Right forelimb (tissue), 1 donor: ENCODE measurements around the gene ZC3H12C.
"Not testable (repeated sequence)": the region's sequence is repeated elsewhere in the genome, so short reads cannot be mapped to it uniquely, and the experiment has no call there.

Experiments
- DNase-seq: peaks from one replicate; pipeline ENCODE4 v3.0.0-alpha.2; 2018

Gene ZC3H12C

GRCh38 chr11:110092515-110093406 is at the start of gene ZC3H12C:
Gene ZC3H12C, plus strand, starts transcription at chr11:110093392. Its CDS starts 20 bp downstream, at chr11:110093412.
- peak; percentile 88 for DNase-seq

DNA sequence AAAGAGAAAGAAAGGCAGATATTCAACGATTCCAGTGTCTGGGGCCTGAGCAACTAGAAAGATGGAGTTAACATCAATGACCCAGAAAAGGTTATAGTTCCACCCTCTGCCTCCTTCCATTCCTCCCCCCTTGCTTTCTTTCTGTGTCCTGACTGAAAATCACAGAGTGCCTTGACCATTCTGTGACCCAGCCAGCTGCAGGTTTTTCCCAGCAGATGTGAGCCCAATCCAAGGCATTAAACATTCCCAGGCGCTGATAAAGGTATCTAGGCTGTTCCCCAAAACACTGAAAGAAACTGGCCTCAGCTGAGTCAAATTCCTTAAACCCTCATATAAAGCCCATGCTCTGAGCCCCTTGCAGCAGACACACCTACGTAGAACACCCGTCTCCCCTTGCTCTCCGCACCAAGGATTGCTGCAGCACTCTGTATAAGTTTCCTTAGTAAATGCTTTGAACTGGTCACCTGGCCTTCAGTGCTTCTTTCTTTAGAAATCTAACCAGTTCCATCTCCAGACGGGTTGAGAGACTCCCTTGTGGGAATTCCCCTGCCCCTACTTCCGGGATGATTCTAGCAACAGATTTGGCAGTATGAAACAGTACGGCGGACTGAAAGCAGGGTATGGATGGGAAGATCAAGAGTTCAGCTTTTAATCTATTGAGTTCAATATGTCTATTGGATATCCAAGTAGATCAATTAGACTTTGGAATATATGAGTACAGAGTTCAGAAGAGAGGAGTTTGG is 48.8 kb upstream of the ZC3H12C start:
- no peak for DNase-seq

DNA sequence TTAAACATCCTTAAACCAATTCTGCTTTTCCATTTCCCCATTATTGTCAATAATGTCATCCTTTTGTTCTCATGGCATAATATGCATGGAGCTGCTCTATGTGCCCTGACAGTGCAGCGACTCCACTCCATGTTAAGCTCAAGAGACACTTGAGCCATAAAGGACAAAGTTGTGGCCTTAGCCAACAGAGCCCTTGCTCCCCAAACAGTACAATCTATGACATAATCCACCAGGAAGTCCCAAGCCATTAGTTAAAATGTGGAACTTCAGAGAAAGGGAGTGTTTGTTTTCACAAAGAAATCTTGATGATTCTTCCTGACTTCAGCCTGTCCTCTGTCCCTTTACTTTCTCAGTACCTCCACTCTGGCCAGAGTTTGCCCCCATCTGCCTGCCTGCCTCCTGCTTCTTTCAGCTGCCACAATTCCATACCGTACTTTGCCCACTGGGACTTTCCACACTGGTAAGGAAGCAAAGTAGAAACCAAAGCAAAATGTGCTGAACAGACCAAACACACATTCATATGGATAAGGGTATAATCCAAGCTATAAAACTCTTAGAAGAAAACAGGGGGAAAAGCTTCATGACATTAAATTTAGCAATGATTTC is 46.3 kb upstream of the ZC3H12C start:
- no peak for DNase-seq

GRCh38 chr11:110049501-110050200 is 43.5 kb upstream of the ZC3H12C start:
- DNase-seq, result no peak

DNA sequence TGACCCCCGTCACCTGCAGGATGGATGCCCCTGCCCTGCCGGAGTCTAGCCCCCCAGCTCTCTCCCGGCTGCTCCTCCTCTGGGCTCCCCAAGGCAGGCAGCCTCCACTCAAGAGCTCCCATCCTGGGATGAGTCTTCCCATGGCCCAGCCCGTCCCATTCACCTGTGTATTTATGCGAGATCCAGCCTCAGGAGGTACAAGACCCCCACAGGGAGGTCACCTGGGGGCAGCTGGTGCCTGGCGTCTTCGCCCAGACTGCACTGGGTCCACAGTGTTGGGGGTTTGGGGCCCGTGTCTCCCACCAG is 43.0 kb upstream of the ZC3H12C start:
- no peak for DNase-seq

GRCh38 chr11:110053848-110054414 is 39.3 kb upstream of the ZC3H12C start:
- no peak for DNase-seq

- no peak for DNase-seq
Observed at GRCh38 chr11:110056956-110057355, 36.2 kb upstream of the ZC3H12C start.

DNA sequence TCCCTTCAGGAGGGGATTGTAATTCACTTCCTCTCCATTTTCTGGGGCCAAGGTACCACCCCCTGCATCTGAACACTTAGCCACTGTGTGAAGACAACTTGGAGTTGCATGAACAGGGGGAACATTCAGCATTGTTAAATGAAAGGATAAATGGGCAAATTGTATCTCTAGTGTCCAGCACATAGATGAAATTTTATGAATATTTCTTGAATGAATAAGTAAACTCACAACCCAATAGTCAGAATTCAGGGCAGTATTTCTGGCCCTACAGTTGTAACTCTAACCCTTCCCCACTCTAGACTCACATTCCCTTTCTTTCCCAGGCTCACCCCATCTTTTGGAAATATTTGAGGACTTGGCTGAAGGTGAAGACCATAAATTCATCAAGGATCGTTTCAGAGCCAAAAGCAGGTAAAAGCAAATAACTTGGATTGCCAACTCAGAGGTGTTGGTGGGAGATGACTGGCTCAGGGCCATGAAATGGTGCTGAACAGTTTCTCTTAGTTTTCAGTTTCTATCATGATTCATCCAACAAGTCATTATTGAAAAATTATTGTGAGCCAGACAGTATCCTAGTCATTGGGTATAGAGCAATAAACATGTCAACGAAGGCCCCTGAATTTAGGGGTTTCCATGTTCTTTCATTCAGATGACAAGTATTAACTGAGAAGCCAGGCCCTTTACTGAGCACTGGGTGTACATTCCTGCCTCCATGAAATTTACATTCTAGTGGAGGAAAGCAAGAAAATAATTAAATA is 33.3 kb upstream of the ZC3H12C start:
- DNase-seq, result no peak

- DNase-seq, result no peak
Observed at GRCh38 chr11:110061296-110061695, 31.9 kb upstream of the ZC3H12C start.

GRCh38 chr11:110062247-110062646 is 30.9 kb upstream of the ZC3H12C start:
- no peak for DNase-seq

DNA sequence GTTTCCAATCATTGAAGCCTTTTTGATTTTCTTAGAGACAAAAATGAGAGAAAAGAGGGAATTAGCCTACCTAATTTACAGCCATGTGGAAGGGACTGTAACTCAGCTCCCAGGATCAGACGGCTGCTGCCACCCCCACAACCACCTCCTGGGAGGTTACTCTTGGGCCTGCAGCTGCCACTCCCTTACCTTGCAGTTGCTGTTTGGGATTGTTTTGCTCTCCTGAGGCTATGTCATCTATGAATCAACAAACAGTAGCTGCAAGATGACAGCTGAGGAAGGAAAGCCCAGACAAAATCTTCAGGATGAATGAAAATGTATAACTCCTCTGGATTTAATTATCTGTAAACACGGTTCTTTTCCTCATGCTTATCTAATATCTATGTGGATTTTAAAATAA is 28.0 kb upstream of the ZC3H12C start:
- DNase-seq, result no peak

DNA sequence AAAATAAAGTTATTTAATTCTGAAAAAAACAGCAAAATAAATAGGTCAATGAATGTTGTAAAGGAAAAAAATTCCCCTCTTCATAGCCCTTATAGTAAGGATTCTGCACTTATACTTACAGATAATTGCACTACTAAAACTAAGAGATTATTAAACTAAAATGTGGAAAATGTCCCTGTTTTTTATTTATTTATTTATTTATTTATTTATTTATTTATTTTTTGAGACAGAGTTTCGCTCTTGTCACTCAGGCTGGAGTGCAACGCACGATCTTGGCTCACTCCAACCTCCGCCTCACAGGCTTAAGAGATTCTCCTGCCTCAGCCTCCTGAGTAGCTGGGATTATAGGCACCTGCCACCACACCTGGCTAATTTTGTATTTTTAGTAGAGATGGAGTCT is 25.2 kb upstream of the ZC3H12C start:
- DNase-seq, result not testable (repeated sequence)

- DNase-seq, result peak; percentile 57
Observed at GRCh38 chr11:110069158-110069737, 23.9 kb upstream of the ZC3H12C start.

- no peak for DNase-seq
Observed at GRCh38 chr11:110070176-110070575, 23.0 kb upstream of the ZC3H12C start.

DNA sequence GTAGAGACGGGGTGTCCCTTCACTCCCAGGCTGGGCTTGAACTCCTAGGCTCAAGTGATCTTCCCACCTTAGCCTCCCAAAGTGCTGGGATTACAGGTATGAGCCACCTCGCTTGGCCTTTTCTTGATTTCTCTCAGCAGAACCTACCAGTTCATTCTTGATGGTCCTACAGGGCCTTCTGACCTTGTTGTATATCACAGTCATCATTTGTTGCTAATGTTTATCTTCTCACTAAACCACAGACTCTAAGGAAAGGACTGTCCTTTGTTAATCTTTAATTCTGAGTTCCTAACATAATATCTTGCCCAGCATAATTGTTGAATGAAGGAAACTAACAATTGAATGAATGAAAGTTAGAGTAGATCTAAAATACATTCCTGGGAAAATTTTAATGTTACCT is 22.0 kb upstream of the ZC3H12C start:
- DNase-seq, result no peak

- DNase-seq, result no peak
Observed at GRCh38 chr11:110072930-110073329, 20.3 kb upstream of the ZC3H12C start.

DNA sequence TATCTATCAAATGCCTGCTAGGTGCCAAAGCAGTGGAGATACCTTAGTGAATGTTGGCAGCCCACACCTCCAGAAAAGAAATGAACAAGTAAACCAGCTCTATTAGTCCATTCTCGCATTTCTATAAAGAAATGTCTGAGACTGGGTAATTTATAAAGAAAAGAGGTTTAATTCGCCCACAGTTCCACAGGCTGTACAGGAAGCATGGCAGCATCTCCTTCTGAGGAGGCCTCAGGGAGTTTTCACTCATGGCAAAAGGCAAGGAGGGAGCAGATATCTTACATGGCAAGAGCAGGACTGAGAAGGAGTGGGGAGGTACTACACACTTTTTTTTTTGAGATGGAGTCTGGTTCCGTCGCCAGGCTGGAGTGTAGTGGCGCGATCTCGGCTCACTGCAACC is 18.7 kb upstream of the ZC3H12C start:
- DNase-seq, result no peak

DNA sequence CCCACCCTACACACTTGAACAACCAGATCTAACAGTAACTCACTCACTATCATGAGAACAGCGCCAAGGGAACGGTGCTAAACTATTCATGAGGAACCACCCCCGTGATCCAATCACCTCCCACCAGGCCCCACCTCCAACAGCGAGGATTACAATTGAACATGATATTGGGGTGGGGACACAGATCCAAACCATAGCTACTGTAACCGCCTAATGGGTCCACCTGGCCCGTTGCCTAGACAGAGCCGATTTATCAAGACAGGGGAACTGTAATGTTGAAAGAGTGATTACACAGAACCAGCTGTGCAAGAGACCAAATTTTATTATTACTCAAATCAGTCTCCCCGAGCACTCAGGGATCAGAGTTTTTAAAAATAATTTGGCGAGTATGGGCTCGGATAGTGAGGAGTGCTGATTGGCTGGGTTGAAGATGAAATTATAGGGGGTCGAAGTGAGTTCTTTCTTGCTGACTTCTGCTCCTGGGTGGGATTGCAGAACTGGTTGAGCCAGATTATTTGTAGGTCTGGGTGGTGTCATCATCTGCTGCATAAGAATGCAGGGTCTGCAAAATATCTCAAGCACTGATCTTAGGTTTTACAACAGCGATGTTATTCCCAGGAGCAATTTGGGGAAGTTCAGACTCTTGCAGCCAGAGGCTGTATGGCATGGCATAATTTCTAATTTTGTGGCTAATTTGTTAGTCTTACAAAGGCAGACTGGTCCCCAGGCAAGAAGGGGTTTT is 17.9 kb upstream of the ZC3H12C start:
- no peak for DNase-seq

DNA sequence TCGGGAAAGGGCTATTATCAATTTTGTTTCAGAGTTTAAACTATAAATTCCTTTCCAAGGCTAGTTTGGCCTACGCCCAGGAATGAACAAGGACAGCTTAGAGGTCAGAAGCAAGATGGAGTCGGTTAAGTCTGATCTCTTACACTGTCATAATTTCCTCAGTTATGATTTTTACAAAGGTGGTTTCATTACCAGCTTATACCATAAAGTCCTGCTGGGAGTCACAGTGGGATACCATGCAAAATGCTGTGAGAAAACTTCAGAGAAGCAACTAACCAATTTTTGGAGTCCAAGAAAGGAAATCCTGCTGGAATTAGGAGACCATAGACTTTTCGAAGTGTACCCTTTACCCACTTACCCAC is 17.4 kb upstream of the ZC3H12C start:
- DNase-seq, result no peak

DNA sequence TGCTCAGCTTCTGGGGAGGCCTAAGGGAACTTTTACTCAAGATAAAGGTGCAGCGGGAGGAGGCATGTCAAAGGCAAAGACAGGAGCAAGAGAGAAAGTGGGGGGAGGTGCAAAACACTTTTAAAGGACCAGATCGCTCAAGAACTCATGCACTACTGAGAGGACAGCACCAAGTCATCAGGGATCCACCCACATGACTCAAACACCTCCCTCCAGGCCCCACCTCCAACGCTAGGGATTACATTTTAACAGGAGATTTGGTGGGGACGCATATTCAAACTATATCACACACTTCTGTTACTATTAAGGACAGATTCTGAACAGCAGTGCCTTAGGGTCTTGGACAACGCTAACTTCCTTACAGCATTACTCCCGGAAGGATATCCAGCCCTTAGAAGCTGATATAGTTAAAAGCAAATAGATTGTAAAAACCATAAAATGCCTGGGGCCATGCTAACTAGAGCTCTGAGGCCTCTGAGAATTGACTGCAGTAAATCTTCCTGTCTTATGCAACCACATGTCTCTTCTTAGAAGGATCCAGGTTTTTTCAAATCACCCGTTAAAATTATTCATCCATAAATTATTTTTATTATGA is 16.7 kb upstream of the ZC3H12C start:
- no peak for DNase-seq

GRCh38 chr11:110077346-110077745 is 15.8 kb upstream of the ZC3H12C start:
- DNase-seq, result no peak
